A673 (cell line): ENCODE results near the gene CACNA2D4. TPM values are rescaled to one million over a fixed set of nuclear protein-coding genes. Genes with fewer than 3 reads are reported as not detected.

Source experiments
- BruUV-seq: library from RNA; stranded (reverse); fragments of 400-500 nt; replicated peaks from 2 replicates; lab custom pipeline; 2021; lab: Mats Ljungman, UMichigan
- CTCF ChIA-PET: fragments of 300-600 bp; sonication (Branson Sonifier 250); formaldehyde crosslinking; loops from one replicate; lab custom pipeline; 2022; ENCODE audit warnings: antibody characterized with exemption; lab: Charles Lee
- POLR2A ChIA-PET: fragments of 300-600 bp; sonication (Branson Sonifier 250); formaldehyde crosslinking; loops from one replicate; lab custom pipeline; 2022; ENCODE audit warnings: antibody characterized with exemption; ENCODE audit not compliant: low non-redundant PET; lab: Charles Lee
- DNase-seq: peaks from one replicate; pipeline ENCODE4 v3.0.0-alpha.2; 2015; ENCODE audit warnings: low spot score
- H3K27ac ChIP-seq: fragments of 200-600 bp; sonication (generic); 2 replicates; pipeline ENCODE4 v1.5.1; 2016; ENCODE audit warnings: mixed run types, low read depth, mild to moderate bottlenecking, mixed read lengths, antibody characterized with exemption, low read length; ENCODE audit not compliant: poor library complexity, severe bottlenecking
- H3K27me3 ChIP-seq: fragments of 200-600 bp; sonication (generic); replicated peaks from 2 replicates; pipeline ENCODE4 v1.6.1; 2017; ENCODE audit warnings: mixed run types, low read depth, mild to moderate bottlenecking, mixed read lengths, antibody characterized with exemption, low read length; ENCODE audit not compliant: insufficient read depth, poor library complexity
- H3K36me3 ChIP-seq: fragments of 200-600 bp; sonication (generic); 2 replicates; pipeline ENCODE4 v1.6.1; 2016; ENCODE audit warnings: mixed run types, mild to moderate bottlenecking, mixed read lengths, antibody characterized with exemption, low read length; ENCODE audit not compliant: insufficient read depth, poor library complexity, severe bottlenecking
- H3K4me1 ChIP-seq: fragments of 200-600 bp; sonication (generic); 2 replicates; pipeline ENCODE4 v1.6.1; 2017; ENCODE audit warnings: mixed run types, mild to moderate bottlenecking, mixed read lengths, antibody characterized with exemption, low read length; ENCODE audit not compliant: insufficient read depth, poor library complexity, severe bottlenecking
- H3K4me3 ChIP-seq: fragments of 200-600 bp; sonication (generic); 2 replicates; pipeline ENCODE4 v1.5.1; 2016; ENCODE audit warnings: low read depth, mixed run types, mild to moderate bottlenecking, mixed read lengths, low read length; ENCODE audit not compliant: poor library complexity, severe bottlenecking
- H3K9me3 ChIP-seq: fragments of 200-600 bp; sonication (generic); 2 replicates; pipeline ENCODE4 v1.6.1; 2016; ENCODE audit warnings: mixed run types, low read depth, mild to moderate bottlenecking, mixed read lengths, antibody characterized with exemption, low read length; ENCODE audit not compliant: poor library complexity, severe bottlenecking
- EZH2 ChIP-seq: fragments of 200-600 bp; sonication (generic); IDR thresholded peaks from 2 replicates; pipeline ENCODE4 v1.6.1; 2017; ENCODE audit warnings: borderline replicate concordance, low read depth, mild to moderate bottlenecking, mixed read lengths, antibody characterized with exemption, low read length; ENCODE audit not compliant: poor library complexity, severe bottlenecking
- intact Hi-C: fragments of 100-400 bp; cut with micrococcal nuclease; formaldehyde crosslinking; loops from one replicate; pipeline ENCODE4 v1.10.0; 2022; ENCODE audit not compliant: unreplicated experiment
- total RNA-seq: library from RNA; stranded (reverse); gene quantifications from 2 replicates; pipeline ENCODE4 v1.2.3, GENCODE V29; 2021
- TF ChIP-seq, protein P1 (sequence below): fragments of 300-800, 200-600 bp; sonication (generic); conservative IDR thresholded peaks from 2 replicates; pipeline ENCODE4 v1.5.1; 2017; ENCODE audit warnings: low read depth, mild to moderate bottlenecking, antibody characterized with exemption, low read length, moderate library complexity, mixed read lengths

The CACNA2D4 gene
- total RNA-seq, 1 experiment from 2014 or later: 0.41 TPM

- no peak for DNase-seq
- no peak overlapping the region for H3K4me3 ChIP-seq
- no peak overlapping the region for H3K27ac ChIP-seq
- no peaks in the 10 kb centered on the region for H3K9me3 ChIP-seq
- POLR2A ChIA-PET: no interaction called here
- intact Hi-C loops: no loop called here
- TF ChIP-seq EZH2: no peak
- TF ChIP-seq, protein P1, sequence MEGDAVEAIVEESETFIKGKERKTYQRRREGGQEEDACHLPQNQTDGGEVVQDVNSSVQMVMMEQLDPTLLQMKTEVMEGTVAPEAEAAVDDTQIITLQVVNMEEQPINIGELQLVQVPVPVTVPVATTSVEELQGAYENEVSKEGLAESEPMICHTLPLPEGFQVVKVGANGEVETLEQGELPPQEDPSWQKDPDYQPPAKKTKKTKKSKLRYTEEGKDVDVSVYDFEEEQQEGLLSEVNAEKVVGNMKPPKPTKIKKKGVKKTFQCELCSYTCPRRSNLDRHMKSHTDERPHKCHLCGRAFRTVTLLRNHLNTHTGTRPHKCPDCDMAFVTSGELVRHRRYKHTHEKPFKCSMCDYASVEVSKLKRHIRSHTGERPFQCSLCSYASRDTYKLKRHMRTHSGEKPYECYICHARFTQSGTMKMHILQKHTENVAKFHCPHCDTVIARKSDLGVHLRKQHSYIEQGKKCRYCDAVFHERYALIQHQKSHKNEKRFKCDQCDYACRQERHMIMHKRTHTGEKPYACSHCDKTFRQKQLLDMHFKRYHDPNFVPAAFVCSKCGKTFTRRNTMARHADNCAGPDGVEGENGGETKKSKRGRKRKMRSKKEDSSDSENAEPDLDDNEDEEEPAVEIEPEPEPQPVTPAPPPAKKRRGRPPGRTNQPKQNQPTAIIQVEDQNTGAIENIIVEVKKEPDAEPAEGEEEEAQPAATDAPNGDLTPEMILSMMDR: no peak
- no TSS peak for BruUV-seq
- H3K36me3 ChIP-seq: no peaks in the 10 kb centered on the region
- no peaks in the 10 kb centered on the region for H3K27me3 ChIP-seq
- H3K4me1 ChIP-seq: no peaks in the 10 kb centered on the region
- CTCF ChIA-PET: no interaction called here
These were observed 109.5 kb downstream of the CACNA2D4 start for GRCh38 chr12:1808798-1809480.

GRCh38 chr12:1808036-1808797 lies 110.2 kb downstream of the CACNA2D4 start:
- POLR2A ChIA-PET: no interaction called here
- Histone ChIP-seq H3K4me1 (no peaks in the 10 kb centered on the region), H3K27ac (no peak overlapping the region), H3K36me3 (no peaks in the 10 kb centered on the region), H3K9me3 (no peaks in the 10 kb centered on the region), H3K4me3 (no peak overlapping the region), H3K27me3 (no peaks in the 10 kb centered on the region)
- no peak for DNase-seq
- CTCF ChIA-PET: no interaction called here
- TF ChIP-seq, protein P1: no peak
- no peak for TF ChIP-seq EZH2
- BruUV-seq: no TSS peak
- intact Hi-C loops: no loop called here

GRCh38 chr12:1807087-1807860 lies 111.2 kb downstream of the CACNA2D4 start:
- BruUV-seq: no TSS peak
- H3K4me3 ChIP-seq: no peak overlapping the region
- H3K36me3 ChIP-seq: no peaks in the 10 kb centered on the region
- H3K27me3 ChIP-seq: no peaks in the 10 kb centered on the region
- no peak for DNase-seq
- H3K9me3 ChIP-seq: no peaks in the 10 kb centered on the region
- intact Hi-C loops: no loop called here
- POLR2A ChIA-PET: no interaction called here
- H3K4me1 ChIP-seq: no peaks in the 10 kb centered on the region
- TF ChIP-seq, protein P1: no peak
- TF ChIP-seq EZH2: no peak
- no peak overlapping the region for H3K27ac ChIP-seq
- CTCF ChIA-PET: no interaction called here
